Measurements from ENCODE around the gene EPSTI1. TPM values are rescaled to one million over a fixed set of nuclear protein-coding genes. Genes with fewer than 3 reads are reported as not detected.

EPSTI1 gene
- total and polyA plus RNA-seq, 8 donors: 0.83 to 9.7 (median 2.1) TPM

- no peaks in the 10 kb centered on the region for H3K9me3 ChIP-seq
- H3K4me1 ChIP-seq: peaks cover 0 to 16% (median 5%) of the 10 kb centered on the region in 3 donors
- intact Hi-C loops (cut with DNase I): no loop called here
- peak within 1 kb of the TSS; percentile 40 to 75 (median 59) for H3K4me3 ChIP-seq
- FAIRE-seq (no peak), ATAC-seq (peak; percentile 93 to 98 (median 95)), DNase-seq (peak; percentile 76 to 91 (median 79))
- TF ChIP-seq CTCF (IDR thresholded peaks at IDR 0.05): no peak
- no peaks in the 10 kb centered on the region for H3K36me3 ChIP-seq
- WGBS, 2 donors: 1% methylated on average over 48 of the region's 48 CpGs
- no peaks in the 10 kb centered on the region for H3K27me3 ChIP-seq
- peak within 1 kb of the TSS; percentile 43 to 79 (median 64) for H3K27ac ChIP-seq
These were observed 31.4 kb upstream of the EPSTI1 start, which contains the start of gene DNAJC15 for GRCh38 chr13:43023289-43023963. DNAJC15 (plus strand) TSS chr13:43023586; CDS start chr13:43023627, 41 bp downstream.

GRCh38 chr13:43022934-43023288 is 30.9 kb upstream of the EPSTI1 start:
- intact Hi-C loops (cut with DNase I): no loop called here
- DNase-seq (no peak), FAIRE-seq (no peak), ATAC-seq (no peak)
- Histone ChIP-seq H3K27me3 (no peaks in the 10 kb centered on the region), H3K36me3 (no peaks in the 10 kb centered on the region), H3K9me3 (no peaks in the 10 kb centered on the region), H3K4me3 (peak overlapping the region; percentile 40 to 75 (median 59)), H3K27ac (peak overlapping the region; percentile 43 to 79 (median 64)), H3K4me1 (peaks cover 0 to 16% (median 5%) of the 10 kb centered on the region in 3 donors)
- no peak for TF ChIP-seq CTCF (IDR thresholded peaks at IDR 0.05)
- WGBS, 2 donors: 69 to 70% methylated on average over 12 of the region's 12 CpGs

- Histone ChIP-seq H3K9me3 (no peaks in the 10 kb centered on the region), H3K4me1 (peaks cover 0 to 16% (median 5%) of the 10 kb centered on the region in 3 donors), H3K36me3 (no peaks in the 10 kb centered on the region), H3K4me3 (no peak overlapping the region), H3K27me3 (no peaks in the 10 kb centered on the region), H3K27ac (no peak overlapping the region)
- FAIRE-seq (no peak), DNase-seq (no peak), ATAC-seq (no peak)
- TF ChIP-seq CTCF (IDR thresholded peaks at IDR 0.05): no peak
- WGBS, 2 donors: 87 to 91% methylated on average over 11 of the region's 11 CpGs
- intact Hi-C loops (cut with DNase I): no loop called here
These were observed 30.1 kb upstream of the EPSTI1 start for GRCh38 chr13:43021926-43022670.

- intact Hi-C loops (cut with DNase I): no loop called here
- WGBS, 2 donors: 41 to 63% methylated on average over 1 of the region's 1 CpG
- ATAC-seq (no peak), FAIRE-seq (no peak), DNase-seq (no peak)
- TF ChIP-seq CTCF (IDR thresholded peaks at IDR 0.05): no peak
- Histone ChIP-seq H3K4me3 (no peak overlapping the region), H3K9me3 (no peaks in the 10 kb centered on the region), H3K4me1 (peaks cover 0 to 13% (median 3%) of the 10 kb centered on the region in 3 donors), H3K27ac (no peak overlapping the region), H3K27me3 (no peaks in the 10 kb centered on the region), H3K36me3 (no peaks in the 10 kb centered on the region)
These were observed 28.8 kb upstream of the EPSTI1 start for GRCh38 chr13:43020794-43021193.
